K562 (cell line): ENCODE results near the gene TCEA3. TPM values are rescaled to one million over a fixed set of nuclear protein-coding genes. Genes with fewer than 3 reads are reported as not detected.
A peak's percentile ranks its signal among the peaks of the same experiment; 100 is the strongest.

Experiments
- BRF1 ChIP-seq: IDR thresholded peaks from 3 replicates; pipeline ENCODE4 v1.6.1; 2011; ENCODE audit warnings: borderline replicate concordance, mild to moderate bottlenecking; ENCODE audit not compliant: insufficient read length; ENCODE audit errors: extremely low read depth
- DMBX1 ChIP-seq: fragments of 250-450 bp; sonication (Bioruptor Pico); IDR thresholded peaks from 2 replicates; pipeline ENCODE4 v1.8.0; 2022; ENCODE audit warnings: inconsistent platforms, mild to moderate bottlenecking, moderate library complexity, borderline replicate concordance
- E2F5 ChIP-seq: sonication (generic); formaldehyde crosslinking; IDR thresholded peaks from 2 replicates; pipeline ENCODE4 v1.8.0; 2022; ENCODE audit warnings: mild to moderate bottlenecking, missing genetic modification reagents
- EHMT2 ChIP-seq: fragments of 450-650 bp; IDR thresholded peaks from 2 replicates; pipeline ENCODE4 v1.6.1; 2018; ENCODE audit warnings: antibody characterized with exemption
- FOXK2 ChIP-seq, 2 experiments: fragments of 450-650 bp; IDR thresholded peaks in 1 of 2; conservative IDR thresholded peaks in 1 of 2; 2 replicates each; pipeline ENCODE4 v1.6.1; 2016; ENCODE audit warnings: low read depth in 2 of 2, mild to moderate bottlenecking in 1 of 2
- GABPB1 ChIP-seq: sonication (generic); formaldehyde crosslinking; IDR thresholded peaks from 2 replicates; pipeline ENCODE4 v1.8.0; 2022; ENCODE audit warnings: mild to moderate bottlenecking, missing genetic modification reagents
- ILK ChIP-seq: fragments of 450-650 bp; IDR thresholded peaks from 2 replicates; pipeline ENCODE4 v1.6.1; 2016; ENCODE audit warnings: missing genetic modification characterization, low read depth, mild to moderate bottlenecking, missing compliant biosample characterization, moderate library complexity, borderline replicate concordance
- JUND ChIP-seq, 2 experiments: IDR thresholded peaks; 2 replicates in 1 of 2; 3 replicates in 1 of 2; pipeline ENCODE4 v1.6.1; 2011; ENCODE audit warnings: borderline replicate concordance in 2 of 2, low read depth in 2 of 2, low read length in 2 of 2, improper control_type of control experiment in 1 of 2, missing biosample characterization in 1 of 2, missing genetic modification characterization in 1 of 2, missing genetic modification reagents in 1 of 2
- LARP7 ChIP-seq: fragments of 450-650 bp; IDR thresholded peaks from 2 replicates; pipeline ENCODE4 v1.6.1; 2016
- LCOR ChIP-seq: sonication (generic); formaldehyde crosslinking; IDR thresholded peaks from 2 replicates; pipeline ENCODE4 v1.8.0; 2022; ENCODE audit warnings: mild to moderate bottlenecking, missing genetic modification reagents
- MTA3 ChIP-seq: fragments of 450-650 bp; formaldehyde crosslinking; IDR thresholded peaks from 2 replicates; pipeline ENCODE4 v1.6.1; 2017; ENCODE audit warnings: mild to moderate bottlenecking, borderline replicate concordance
- PML ChIP-seq: IDR thresholded peaks from 2 replicates; pipeline ENCODE4 v1.6.1; 2012; ENCODE audit warnings: low read length, inconsistent platforms
- RAD51 ChIP-seq: fragments of 450-650 bp; IDR thresholded peaks from 2 replicates; pipeline ENCODE4 v1.7.1; 2016; ENCODE audit warnings: low read depth, mild to moderate bottlenecking, borderline replicate concordance
- SETDB1 ChIP-seq: IDR thresholded peaks from one replicate; pipeline ENCODE4 v1.6.1; 2012; ENCODE audit warnings: low read length, control low read depth, inconsistent platforms
- SMC3 ChIP-seq: conservative IDR thresholded peaks from 2 replicates; pipeline ENCODE4 v1.6.1; 2011; ENCODE audit warnings: low read depth, low read length, improper control_type of control experiment; ENCODE audit not compliant: insufficient read depth
- SP2 ChIP-seq: IDR thresholded peaks from 2 replicates; pipeline ENCODE4 v1.6.1; 2011; ENCODE audit warnings: mild to moderate bottlenecking, low read depth, low read length, moderate library complexity; ENCODE audit not compliant: poor library complexity, severe bottlenecking; ENCODE audit errors: extremely low read depth
- TCF3 ChIP-seq: sonication (generic); formaldehyde crosslinking; IDR thresholded peaks from 2 replicates; pipeline ENCODE4 v1.4.0; 2020; ENCODE audit warnings: mild to moderate bottlenecking, missing genetic modification reagents
- TCF7 ChIP-seq: sonication (generic); IDR thresholded peaks from 2 replicates; pipeline ENCODE4 v1.6.1; 2016; ENCODE audit warnings: antibody characterized with exemption, borderline replicate concordance
- TEAD1 ChIP-seq, 2 experiments: fragments of 450-650 bp in 1 of 2; sonication (generic) in 1 of 2; formaldehyde crosslinking; IDR thresholded peaks; 2 replicates each; pipeline versions ENCODE4 v1.4.0 to v1.8.0; 2020 to 2022; ENCODE audit warnings: mild to moderate bottlenecking in 2 of 2, missing genetic modification reagents in 1 of 2
- ZNF143 ChIP-seq: sonication (generic); formaldehyde crosslinking; IDR thresholded peaks from 2 replicates; pipeline ENCODE4 v1.9.0; 2022; ENCODE audit warnings: mild to moderate bottlenecking, missing genetic modification reagents
- polyA plus RNA-seq, 8 experiments: library from polyadenylated mRNA; depleted of rRNA in 4 of 8; stranded (reverse) in 5 of 8; unstranded in 3 of 8; fragments of >200 nt; fragmentation: Nextera tagmentation in 2 of 8; fragmentation: Illumina TruSeq in 1 of 8; extraction: Ambion mirVana in 2 of 8; extraction: Trizol in 1 of 8; gene quantifications; 2 replicates each; pipeline versions ENCODE4 v1.2.1 to v1.2.3, GENCODE V29; 2011 to 2014; ENCODE audit warnings: inconsistent platforms in 1 of 8, missing spikeins in 1 of 8
- total RNA-seq, 7 experiments: library from RNA; depleted of rRNA in 6 of 7; stranded (reverse); fragments of >200 nt in 6 of 7; fragmentation: Illumina TruSeq in 2 of 7; extraction: Trizol in 2 of 7; gene quantifications; 2 replicates each; pipeline versions ENCODE4 v1.2.1 to v1.2.3, GENCODE V29; 2011 to 2021; ENCODE audit warnings: low replicate concordance in 1 of 7
- TF ChIP-seq, protein P1 (sequence below): fragments of 450-650 bp; IDR thresholded peaks from 2 replicates; pipeline ENCODE4 v1.6.1; 2014; ENCODE audit warnings: low read depth, mild to moderate bottlenecking, moderate library complexity, borderline replicate concordance
- TF ChIP-seq, protein P2 (sequence below): fragments of 450-650 bp; IDR thresholded peaks from 2 replicates; pipeline ENCODE4 v1.6.1; 2018; ENCODE audit not compliant: partially characterized antibody
- TF ChIP-seq, protein P3 (sequence below): fragments of 250-450 bp; sonication (Bioruptor Pico); IDR thresholded peaks from 2 replicates; pipeline ENCODE4 v1.8.0; 2021; ENCODE audit warnings: moderate library complexity, mild to moderate bottlenecking, inconsistent platforms

The TCEA3 gene
- total and polyA plus RNA-seq, 9 of the 15 experiments (the other 6 are each of a cell fraction or from before 2014, with no cell fraction given): 0.03 to 0.55 (median 0.36) TPM

DNA sequence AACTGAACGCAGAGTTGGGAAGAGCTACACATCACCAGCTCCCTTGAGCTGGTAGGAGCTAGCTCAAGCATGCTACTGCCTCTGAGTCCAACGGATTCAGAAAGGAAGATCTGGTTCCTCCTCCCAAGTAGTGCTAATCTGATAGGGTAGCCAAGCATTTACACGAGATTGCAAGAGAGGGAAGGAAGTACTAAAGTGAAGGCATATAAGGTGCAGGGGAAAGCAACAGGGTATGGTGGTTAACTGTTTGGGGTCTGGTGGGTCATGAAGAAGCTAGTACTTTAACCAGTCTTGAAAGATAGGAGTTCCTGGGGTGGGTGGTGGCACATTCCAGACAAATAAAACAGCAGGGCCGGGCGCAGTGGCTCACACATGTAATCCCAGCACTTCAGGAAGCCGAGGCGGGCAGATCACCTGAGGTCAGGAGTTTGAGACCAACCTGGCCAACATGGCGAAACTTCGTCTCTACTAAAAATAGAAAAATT, 34.7 kb downstream of the TCEA3 start (continued):
- TF ChIP-seq TEAD1 (CRISPR knock-in tag; IDR thresholded peaks at IDR 0.05) (no peak), ILK (tag) (no peak), TCF7 (no peak), FOXK2 (conservative IDR thresholded peaks at IDR 0.05 in 1 of 2, IDR thresholded peaks at IDR 0.05 in 1 of 2; ENCODE audit: low read depth in 2 of 2) (no peak), PML (no peak), ZNF143 (CRISPR knock-in tag) (no peak), DMBX1 (CRISPR knock-in tag) (no peak), BRF1 (no peak), EHMT2 (peak; percentile 21; the same call in 1 of the 2 replicates), JUND (IDR thresholded peaks at IDR 0.05; ENCODE audit: borderline replicate concordance, low read depth, low read length) (0 out of 2 replicates have a peak, but pooled peaks have one; percentile 30), JUND (tag; IDR thresholded peaks at IDR 0.05; ENCODE audit: borderline replicate concordance, low read depth, low read length) (no peak; the same call in 2 of the 3 replicates), SMC3 (no peak), GABPB1 (no peak), SETDB1 (no peak), E2F5 (CRISPR knock-in tag) (no peak), TCF3 (no peak), MTA3 (no peak; the same call in 1 of the 2 replicates), LARP7 (no peak), SP2 (no peak), LCOR (CRISPR knock-in tag) (no peak), RAD51 (no peak; the same call in 1 of the 2 replicates)
- TF ChIP-seq, protein P1, sequence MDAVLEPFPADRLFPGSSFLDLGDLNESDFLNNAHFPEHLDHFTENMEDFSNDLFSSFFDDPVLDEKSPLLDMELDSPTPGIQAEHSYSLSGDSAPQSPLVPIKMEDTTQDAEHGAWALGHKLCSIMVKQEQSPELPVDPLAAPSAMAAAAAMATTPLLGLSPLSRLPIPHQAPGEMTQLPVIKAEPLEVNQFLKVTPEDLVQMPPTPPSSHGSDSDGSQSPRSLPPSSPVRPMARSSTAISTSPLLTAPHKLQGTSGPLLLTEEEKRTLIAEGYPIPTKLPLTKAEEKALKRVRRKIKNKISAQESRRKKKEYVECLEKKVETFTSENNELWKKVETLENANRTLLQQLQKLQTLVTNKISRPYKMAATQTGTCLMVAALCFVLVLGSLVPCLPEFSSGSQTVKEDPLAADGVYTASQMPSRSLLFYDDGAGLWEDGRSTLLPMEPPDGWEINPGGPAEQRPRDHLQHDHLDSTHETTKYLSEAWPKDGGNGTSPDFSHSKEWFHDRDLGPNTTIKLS: no peak
- TF ChIP-seq, protein P2, sequence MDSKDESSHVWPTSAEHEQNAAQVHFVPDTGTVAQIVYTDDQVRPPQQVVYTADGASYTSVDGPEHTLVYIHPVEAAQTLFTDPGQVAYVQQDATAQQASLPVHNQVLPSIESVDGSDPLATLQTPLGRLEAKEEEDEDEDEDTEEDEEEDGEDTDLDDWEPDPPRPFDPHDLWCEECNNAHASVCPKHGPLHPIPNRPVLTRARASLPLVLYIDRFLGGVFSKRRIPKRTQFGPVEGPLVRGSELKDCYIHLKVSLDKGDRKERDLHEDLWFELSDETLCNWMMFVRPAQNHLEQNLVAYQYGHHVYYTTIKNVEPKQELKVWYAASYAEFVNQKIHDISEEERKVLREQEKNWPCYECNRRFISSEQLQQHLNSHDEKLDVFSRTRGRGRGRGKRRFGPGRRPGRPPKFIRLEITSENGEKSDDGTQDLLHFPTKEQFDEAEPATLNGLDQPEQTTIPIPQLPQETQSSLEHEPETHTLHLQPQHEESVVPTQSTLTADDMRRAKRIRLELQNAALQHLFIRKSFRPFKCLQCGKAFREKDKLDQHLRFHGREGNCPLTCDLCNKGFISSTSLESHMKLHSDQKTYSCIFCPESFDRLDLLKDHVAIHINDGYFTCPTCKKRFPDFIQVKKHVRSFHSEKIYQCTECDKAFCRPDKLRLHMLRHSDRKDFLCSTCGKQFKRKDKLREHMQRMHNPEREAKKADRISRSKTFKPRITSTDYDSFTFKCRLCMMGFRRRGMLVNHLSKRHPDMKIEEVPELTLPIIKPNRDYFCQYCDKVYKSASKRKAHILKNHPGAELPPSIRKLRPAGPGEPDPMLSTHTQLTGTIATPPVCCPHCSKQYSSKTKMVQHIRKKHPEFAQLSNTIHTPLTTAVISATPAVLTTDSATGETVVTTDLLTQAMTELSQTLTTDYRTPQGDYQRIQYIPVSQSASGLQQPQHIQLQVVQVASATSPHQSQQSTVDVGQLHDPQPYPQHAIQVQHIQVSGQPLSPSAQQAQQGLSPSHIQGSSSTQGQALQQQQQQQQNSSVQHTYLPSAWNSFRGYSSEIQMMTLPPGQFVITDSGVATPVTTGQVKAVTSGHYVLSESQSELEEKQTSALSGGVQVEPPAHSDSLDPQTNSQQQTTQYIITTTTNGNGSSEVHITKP: no peak
- TF ChIP-seq, protein P3, sequence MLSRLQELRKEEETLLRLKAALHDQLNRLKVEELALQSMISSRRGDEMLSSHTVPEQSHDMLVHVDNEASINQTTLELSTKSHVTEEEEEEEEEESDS (CRISPR knock-in tag): no peak
